HL-60 (cell line): ENCODE data around the gene GABPA.
A peak's percentile ranks its signal among the peaks of the same experiment; 100 is the strongest.

Experiments used
- DNase-seq, 2 experiments: peaks; one replicate each; pipeline ENCODE4 v3.0.0-alpha.2; 2010 to 2020; ENCODE audit warnings: low read depth in 1 of 2, low spot score in 1 of 2
- H3K27ac ChIP-seq: fragments of 250-450 bp; sonication (Bioruptor Pico); replicated peaks from 2 replicates; pipeline ENCODE4 v1.5.1; 2020; ENCODE audit warnings: mild to moderate bottlenecking, moderate library complexity
- H3K27me3 ChIP-seq: fragments of 250-450 bp; sonication (Bioruptor Pico); 2 replicates; pipeline ENCODE4 v1.5.1; 2021; ENCODE audit warnings: mild to moderate bottlenecking, moderate library complexity; ENCODE audit not compliant: insufficient read depth, poor library complexity, severe bottlenecking
- H3K4me3 ChIP-seq: replicated peaks from 2 replicates; pipeline ENCODE4 v1.5.1; 2011; ENCODE audit warnings: mild to moderate bottlenecking, control low read depth, low read length; ENCODE audit not compliant: insufficient read depth
- CTCF ChIP-seq: IDR thresholded peaks from one replicate; pipeline ENCODE4 v1.5.1; 2011; ENCODE audit warnings: low read length, control low read depth, inconsistent platforms; ENCODE audit not compliant: insufficient read depth
- GABPA ChIP-seq: IDR thresholded peaks from 2 replicates; pipeline ENCODE4 v1.6.1; 2012; ENCODE audit warnings: low read depth
- POLR2AphosphoS5 ChIP-seq: IDR thresholded peaks from 2 replicates; pipeline ENCODE4 v1.6.1; 2012; ENCODE audit warnings: low read depth
- REST ChIP-seq: IDR thresholded peaks from 2 replicates; pipeline ENCODE4 v1.6.1; 2012; ENCODE audit warnings: low read depth; ENCODE audit not compliant: insufficient replicate concordance
- SPI1 ChIP-seq: IDR thresholded peaks from 2 replicates; pipeline ENCODE4 v1.6.1; 2012; ENCODE audit warnings: low read depth, mild to moderate bottlenecking, borderline replicate concordance

The GABPA gene

GRCh38 chr21:25717491-25718147, 17.2 kb upstream of the GABPA start:
- peak in 1 of 2 experiments; percentile 14 for DNase-seq
- no peak for TF ChIP-seq POLR2AphosphoS5
- no peak for TF ChIP-seq CTCF
- TF ChIP-seq GABPA, result no peak
- TF ChIP-seq REST, result no peak
- TF ChIP-seq SPI1, result no peak
- Histone ChIP-seq H3K27ac (no peak overlapping the region), H3K4me3 (no peak overlapping the region), H3K27me3 (no peaks in the 10 kb centered on the region)

GRCh38 chr21:25721987-25722386, 12.8 kb upstream of the GABPA start:
- TF ChIP-seq REST (no peak), CTCF (no peak)
- no peaks in the 10 kb centered on the region for H3K27me3 ChIP-seq
- no peak for DNase-seq
- no peak overlapping the region for H3K4me3 ChIP-seq
- H3K27ac ChIP-seq, result peak overlapping the region; percentile 57

GRCh38 chr21:25722631-25723030, 12.1 kb upstream of the GABPA start:
- H3K4me3 ChIP-seq, result no peak overlapping the region
- TF ChIP-seq SPI1, result peak; percentile 94
- no peak for TF ChIP-seq REST
- no peaks in the 10 kb centered on the region for H3K27me3 ChIP-seq
- H3K27ac ChIP-seq, result peak overlapping the region; percentile 57
- DNase-seq, result peak in 1 of 2 experiments; percentile 80
